Esophagus (tissue), 2 donors: Measurements from ENCODE around the gene LYRM7. TPM values are rescaled to one million over a fixed set of nuclear protein-coding genes. Genes with fewer than 3 reads are reported as not detected.

ENCODE experiments used
- H3K27ac ChIP-seq, 2 donors: one replicate each; pipeline ENCODE4 v1.5.1; 2013; ENCODE audit warnings: low read depth in 2 of 2, mild to moderate bottlenecking in 2 of 2, inconsistent platforms in 1 of 2, low read length in 1 of 2, moderate library complexity in 1 of 2
- H3K27me3 ChIP-seq, 2 donors: one replicate each; pipeline ENCODE4 v1.6.1; 2013; ENCODE audit warnings: low read length in 2 of 2, control low read depth in 1 of 2, mild to moderate bottlenecking in 1 of 2; ENCODE audit not compliant: insufficient read depth in 2 of 2, control insufficient read depth in 1 of 2
- H3K36me3 ChIP-seq, 2 donors: one replicate each; pipeline ENCODE4 v1.6.1; 2013; ENCODE audit warnings: low read length in 1 of 2; ENCODE audit not compliant: control insufficient read depth in 2 of 2, insufficient read depth in 2 of 2
- H3K4me1 ChIP-seq, 2 donors: one replicate each; pipeline ENCODE4 v1.6.1; 2013; ENCODE audit warnings: low read length in 1 of 2; ENCODE audit not compliant: control insufficient read depth in 2 of 2, insufficient read depth in 2 of 2
- H3K4me3 ChIP-seq, 2 donors: one replicate each; pipeline ENCODE4 v1.5.1; 2013; ENCODE audit warnings: low read length in 2 of 2, mild to moderate bottlenecking in 2 of 2, low read depth in 1 of 2, moderate library complexity in 1 of 2
- H3K9me3 ChIP-seq, 2 donors: one replicate each; pipeline ENCODE4 v1.6.1; 2013; ENCODE audit warnings: mild to moderate bottlenecking in 2 of 2, low read depth in 1 of 2, low read length in 1 of 2, moderate library complexity in 1 of 2; ENCODE audit not compliant: control insufficient read depth in 2 of 2, insufficient read depth in 1 of 2
- WGBS, 2 donors: extraction: QIAGEN DNeasy Blood & Tissue Kit; methylation state at CpG; one replicate each; pipeline ENCODE4 v1.1.7; 2013; 5-methylcytosine and 5-hydroxymethylcytosine counted together
- polyA plus RNA-seq, 2 donors: library from polyadenylated mRNA; stranded (reverse); fragments of 200-250 nt; gene quantifications; one replicate each; pipeline ENCODE4 v1.2.3, GENCODE V29; 2013
- donor health status: healthy with polysubstance abuse.
- donor health status: Bipolar disorder and iron deficiency.

The LYRM7 gene
- polyA plus RNA-seq, 2 donors, result 2.7 to 3.0 TPM

- no peaks in the 10 kb centered on the region for H3K4me1 ChIP-seq
- no peak overlapping the region for H3K4me3 ChIP-seq
- no peaks in the 10 kb centered on the region for H3K36me3 ChIP-seq
- H3K9me3 ChIP-seq, result no peaks in the 10 kb centered on the region
- WGBS, 2 donors, result 67 to 79% methylated on average over 3 of the region's 3 CpGs
- H3K27me3 ChIP-seq, result no peaks in the 10 kb centered on the region
- no peak overlapping the region for H3K27ac ChIP-seq
Observed at GRCh38 chr5:131214609-131215227, 44.0 kb downstream of the LYRM7 start.

DNA sequence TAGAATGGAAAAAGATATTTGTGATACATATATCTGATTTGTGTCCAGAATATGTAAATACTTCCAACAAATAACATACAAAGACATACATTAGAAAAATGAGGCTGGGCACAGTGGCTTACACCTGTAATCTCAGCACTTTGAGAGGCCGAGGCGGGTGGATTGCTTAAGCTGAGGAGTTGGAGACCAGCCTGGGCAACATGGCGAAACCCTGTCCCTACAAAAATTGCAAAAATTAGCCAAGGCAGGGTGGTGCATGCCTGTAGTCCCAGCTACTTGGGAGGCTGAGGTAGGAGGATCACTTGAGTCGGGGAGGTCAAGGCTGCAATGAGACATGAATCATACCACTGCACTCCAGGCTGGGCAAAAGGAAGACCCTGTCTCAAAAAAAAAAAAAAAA, 47.0 kb downstream of the LYRM7 start:
- 97 to 98% methylated on average over 4 of the region's 4 CpGs for WGBS, 2 donors
- no peak overlapping the region for H3K27ac ChIP-seq
- H3K4me3 ChIP-seq, result no peak overlapping the region
- H3K9me3 ChIP-seq, result no peaks in the 10 kb centered on the region
- H3K27me3 ChIP-seq, result no peaks in the 10 kb centered on the region
- no peaks in the 10 kb centered on the region for H3K4me1 ChIP-seq
- H3K36me3 ChIP-seq, result no peaks in the 10 kb centered on the region

DNA sequence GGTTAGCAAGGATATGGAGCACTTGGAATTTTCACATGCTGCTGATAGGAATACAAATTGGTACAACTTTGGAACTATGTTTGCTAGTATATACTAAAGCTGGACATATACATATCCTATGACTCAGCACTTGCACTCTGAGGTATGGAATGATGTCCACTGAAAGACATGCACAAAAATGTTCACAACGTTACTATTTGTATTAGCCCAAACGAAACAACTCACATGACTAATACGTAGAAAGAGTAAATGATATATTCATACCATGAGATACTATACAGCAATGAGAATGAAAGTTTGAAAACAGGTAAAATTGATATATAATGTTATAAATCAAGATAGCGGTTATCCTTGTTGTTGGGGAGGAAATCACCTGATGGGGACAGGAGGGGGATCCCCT, 47.6 kb downstream of the LYRM7 start:
- no peak overlapping the region for H3K27ac ChIP-seq
- WGBS, 2 donors, result 75 to 81% methylated on average over 4 of the region's 4 CpGs
- no peaks in the 10 kb centered on the region for H3K27me3 ChIP-seq
- no peaks in the 10 kb centered on the region for H3K9me3 ChIP-seq
- H3K4me3 ChIP-seq, result no peak overlapping the region
- H3K4me1 ChIP-seq, result no peaks in the 10 kb centered on the region
- no peaks in the 10 kb centered on the region for H3K36me3 ChIP-seq

- WGBS, 2 donors, result 92 to 96% methylated on average over 7 of the region's 7 CpGs
- no peak overlapping the region for H3K4me3 ChIP-seq
- no peaks in the 10 kb centered on the region for H3K9me3 ChIP-seq
- peaks cover 0 to 2% of the 10 kb centered on the region in 2 donors for H3K4me1 ChIP-seq
- H3K27me3 ChIP-seq, result no peaks in the 10 kb centered on the region
- H3K36me3 ChIP-seq, result no peaks in the 10 kb centered on the region
- H3K27ac ChIP-seq, result no peak overlapping the region
Observed at GRCh38 chr5:131220566-131220965, 49.8 kb downstream of the LYRM7 start.

- Histone ChIP-seq H3K36me3 (no peaks in the 10 kb centered on the region), H3K4me1 (peaks cover 0 to 2% of the 10 kb centered on the region in 2 donors), H3K4me3 (no peak overlapping the region), H3K27ac (no peak overlapping the region), H3K27me3 (no peaks in the 10 kb centered on the region), H3K9me3 (no peaks in the 10 kb centered on the region)
- 95 to 97% methylated on average over 10 of the region's 10 CpGs for WGBS, 2 donors
Observed at GRCh38 chr5:131221008-131221703, 50.4 kb downstream of the LYRM7 start.

- H3K27me3 ChIP-seq, result no peaks in the 10 kb centered on the region
- H3K9me3 ChIP-seq, result no peaks in the 10 kb centered on the region
- H3K4me1 ChIP-seq, result peaks cover 0 to 2% of the 10 kb centered on the region in 2 donors
- H3K36me3 ChIP-seq, result no peaks in the 10 kb centered on the region
- H3K4me3 ChIP-seq, result no peak overlapping the region
- H3K27ac ChIP-seq, result no peak overlapping the region
Observed at GRCh38 chr5:131221888-131222287, 51.1 kb downstream of the LYRM7 start.

DNA sequence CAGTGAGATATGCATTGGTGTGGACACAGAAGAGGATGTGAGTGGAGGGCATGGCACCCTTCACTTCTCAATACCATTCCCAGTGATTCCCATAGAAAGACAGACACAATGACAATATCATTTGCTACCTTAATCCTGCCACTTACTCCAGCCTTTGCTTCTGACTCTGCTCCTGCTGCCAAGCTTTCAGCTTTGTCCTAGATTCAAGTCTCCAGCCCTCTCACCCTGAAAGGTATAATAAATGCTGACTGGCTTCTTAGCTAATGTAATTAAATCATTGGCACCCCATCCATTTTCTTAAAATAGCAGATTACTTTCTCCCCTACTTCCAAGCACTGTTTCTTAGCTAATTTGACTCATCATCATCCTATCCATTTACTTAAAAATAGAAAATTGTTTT, 52.0 kb downstream of the LYRM7 start:
- no peaks in the 10 kb centered on the region for H3K27me3 ChIP-seq
- peaks cover 0 to 2% of the 10 kb centered on the region in 2 donors for H3K4me1 ChIP-seq
- H3K36me3 ChIP-seq, result no peaks in the 10 kb centered on the region
- H3K4me3 ChIP-seq, result no peak overlapping the region
- H3K27ac ChIP-seq, result no peak overlapping the region
- H3K9me3 ChIP-seq, result no peaks in the 10 kb centered on the region

DNA sequence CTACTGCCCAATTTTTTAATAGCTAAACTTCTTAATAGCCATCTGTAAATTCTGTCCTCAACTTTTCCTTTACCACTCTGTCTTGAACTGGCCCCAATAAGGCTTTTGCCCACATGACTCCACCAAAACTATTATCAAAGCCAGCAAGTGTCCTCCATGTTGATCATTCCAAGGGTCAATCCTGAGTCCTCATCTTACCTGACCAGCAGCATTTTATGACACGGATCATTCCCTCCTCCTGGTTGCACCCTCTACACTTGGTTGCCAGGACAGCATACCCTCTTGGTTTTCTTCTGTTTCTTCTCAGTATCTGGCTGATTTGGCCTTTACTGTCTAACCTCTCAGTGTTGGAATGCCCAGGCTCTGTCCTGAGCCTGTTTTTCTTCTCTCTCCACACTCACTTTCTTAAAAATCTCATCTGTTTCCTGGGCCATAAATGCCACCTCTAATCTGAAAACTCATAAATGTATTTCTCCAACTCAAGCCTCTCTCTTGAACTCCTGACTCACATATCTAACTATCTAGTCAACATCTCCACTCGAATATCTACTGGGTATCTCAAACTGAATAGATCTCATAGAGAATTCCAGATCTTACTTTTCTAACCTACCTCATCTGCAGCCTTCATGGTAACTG, 53.1 kb downstream of the LYRM7 start:
- 81 to 83% methylated on average over 2 of the region's 2 CpGs for WGBS, 2 donors
- no peak overlapping the region for H3K27ac ChIP-seq
- H3K4me1 ChIP-seq, result peaks cover 0 to 2% of the 10 kb centered on the region in 2 donors
- H3K9me3 ChIP-seq, result no peaks in the 10 kb centered on the region
- H3K36me3 ChIP-seq, result no peaks in the 10 kb centered on the region
- H3K27me3 ChIP-seq, result no peaks in the 10 kb centered on the region
- H3K4me3 ChIP-seq, result no peak overlapping the region

GRCh38 chr5:131224387-131225201, 53.9 kb downstream of the LYRM7 start:
- Histone ChIP-seq H3K27ac (no peak overlapping the region), H3K27me3 (no peaks in the 10 kb centered on the region), H3K36me3 (no peaks in the 10 kb centered on the region), H3K9me3 (no peaks in the 10 kb centered on the region), H3K4me3 (no peak overlapping the region), H3K4me1 (peaks cover 0 to 2% of the 10 kb centered on the region in 2 donors)
- WGBS, 2 donors, result 64 to 76% methylated on average over 6 of the region's 6 CpGs
